ENCODE results near the gene KLHL22.
"Not testable (repeated sequence)": the region's sequence is repeated elsewhere in the genome, so short reads cannot be mapped to it uniquely, and the experiment has no call there.

Gene KLHL22

DNA sequence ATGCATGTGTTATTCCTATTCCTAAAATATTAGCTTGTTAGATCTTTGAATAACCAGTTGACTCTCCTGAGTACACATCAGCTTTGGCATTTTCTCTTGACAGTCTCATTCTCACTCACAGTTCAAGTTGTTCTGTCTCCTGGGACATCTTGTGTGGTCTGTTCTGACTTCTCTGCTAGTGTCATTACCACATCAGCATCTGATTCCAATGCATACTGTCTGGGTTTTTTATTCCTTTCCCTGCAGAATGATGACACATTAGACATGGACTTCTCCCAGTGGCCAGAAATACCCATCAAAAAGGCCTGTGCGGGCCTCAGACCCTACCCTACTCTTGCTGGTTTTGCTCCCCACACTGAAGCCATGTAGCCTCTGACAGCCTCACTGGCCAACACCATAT lies 99.0 kb downstream of the KLHL22 start:
- DNase-seq = no peak

DNA sequence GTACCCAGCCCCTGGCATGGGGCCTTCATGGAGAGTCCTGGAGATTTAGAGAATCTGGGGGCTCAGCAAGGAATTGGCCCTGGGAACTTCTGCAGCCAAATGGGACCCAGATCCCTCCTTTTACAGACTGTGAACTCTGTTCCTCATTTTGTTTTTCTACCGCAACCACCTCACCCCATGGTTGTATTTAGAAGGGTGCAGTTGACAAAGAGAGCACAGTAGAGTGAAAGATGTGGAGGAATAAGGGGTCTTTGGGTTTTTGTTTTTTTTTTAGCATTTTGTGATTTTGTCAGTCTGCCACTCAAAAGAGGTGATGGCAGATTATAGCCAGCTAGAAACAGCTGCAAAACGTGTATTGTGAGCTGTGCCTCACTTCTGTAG lies 99.7 kb downstream of the KLHL22 start:
- no peak for DNase-seq

DNA sequence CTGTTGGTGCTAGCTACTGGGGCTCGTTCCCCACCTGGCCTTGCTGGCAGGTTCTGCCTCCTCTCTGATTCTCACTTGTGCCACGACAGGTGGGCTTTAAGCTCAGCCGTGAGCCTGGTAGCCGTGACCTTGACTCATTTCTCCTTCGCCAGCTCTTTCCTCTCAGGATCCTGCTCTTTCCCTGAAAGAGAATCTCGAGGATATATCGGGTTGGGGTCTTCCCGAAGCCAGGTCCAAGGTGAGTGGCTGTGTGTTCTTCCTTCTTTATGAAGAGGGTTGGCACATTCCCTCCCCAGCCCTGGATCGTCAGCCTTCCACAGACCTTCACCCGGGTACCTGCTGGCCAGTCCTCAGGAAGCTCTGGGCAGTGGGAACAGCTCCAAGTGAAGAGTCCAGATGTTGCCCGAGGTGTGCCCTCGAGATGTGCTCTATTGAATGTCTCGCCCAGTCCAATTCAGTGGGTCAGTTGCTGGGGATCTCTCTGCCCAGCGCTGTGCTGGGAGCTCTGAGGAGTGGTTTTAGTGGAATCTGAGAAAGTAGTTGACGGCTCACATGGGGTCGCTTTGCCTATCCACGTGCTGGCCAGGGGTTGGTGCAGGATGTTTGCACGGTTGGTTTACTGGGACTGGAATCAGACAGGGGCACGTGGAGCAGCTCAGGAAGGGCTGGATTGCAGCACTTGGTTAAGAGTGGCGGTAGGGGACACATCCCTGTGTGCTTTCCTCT lies 100.3 kb downstream of the KLHL22 start:
- no peak for DNase-seq

DNA sequence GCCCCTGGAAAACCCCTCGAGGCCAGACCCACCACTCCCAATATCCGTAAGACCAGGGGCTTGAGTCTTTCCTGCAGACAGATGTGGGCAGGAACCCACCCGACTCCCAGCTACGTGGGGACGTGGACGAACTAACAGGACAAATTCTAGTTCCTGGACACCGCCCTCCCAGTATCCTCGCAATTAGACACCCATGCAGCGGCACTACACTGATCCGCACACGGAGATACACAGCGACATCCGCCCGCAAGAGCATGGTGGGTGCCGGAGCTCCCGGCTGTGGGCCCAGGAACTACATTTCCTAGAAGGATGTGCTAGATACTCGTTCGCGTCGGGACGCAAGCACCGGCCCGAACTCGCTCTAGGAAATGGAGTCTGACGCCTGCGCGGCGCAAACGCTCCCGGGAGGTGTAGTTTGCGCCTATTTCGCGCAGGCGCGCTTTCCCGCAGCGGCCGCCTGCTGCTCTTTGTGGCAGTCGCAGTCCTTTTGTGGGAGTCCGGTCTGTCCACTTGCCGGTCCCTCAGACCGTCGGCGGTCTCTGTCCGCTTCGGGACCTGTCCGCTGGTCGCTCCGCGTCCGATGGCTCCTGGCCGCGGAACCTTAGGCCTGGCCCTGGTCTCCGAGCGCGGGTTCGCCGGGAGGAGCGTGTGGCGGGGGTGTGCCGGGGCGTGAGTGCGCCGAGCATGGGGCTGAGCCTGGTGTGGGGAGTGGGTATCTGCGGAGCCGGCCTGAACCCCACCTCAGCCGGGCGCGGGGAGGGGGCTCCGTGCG lies 101.7 kb downstream of the KLHL22 start, which contains the start of gene ZNF74:
ZNF74 (plus strand) TSS at position 447 of the 772 bp plus-strand sequence. CDS start 478 bp downstream, outside the sequence.
- peak; percentile 51 to 84 for DNase-seq

DNA sequence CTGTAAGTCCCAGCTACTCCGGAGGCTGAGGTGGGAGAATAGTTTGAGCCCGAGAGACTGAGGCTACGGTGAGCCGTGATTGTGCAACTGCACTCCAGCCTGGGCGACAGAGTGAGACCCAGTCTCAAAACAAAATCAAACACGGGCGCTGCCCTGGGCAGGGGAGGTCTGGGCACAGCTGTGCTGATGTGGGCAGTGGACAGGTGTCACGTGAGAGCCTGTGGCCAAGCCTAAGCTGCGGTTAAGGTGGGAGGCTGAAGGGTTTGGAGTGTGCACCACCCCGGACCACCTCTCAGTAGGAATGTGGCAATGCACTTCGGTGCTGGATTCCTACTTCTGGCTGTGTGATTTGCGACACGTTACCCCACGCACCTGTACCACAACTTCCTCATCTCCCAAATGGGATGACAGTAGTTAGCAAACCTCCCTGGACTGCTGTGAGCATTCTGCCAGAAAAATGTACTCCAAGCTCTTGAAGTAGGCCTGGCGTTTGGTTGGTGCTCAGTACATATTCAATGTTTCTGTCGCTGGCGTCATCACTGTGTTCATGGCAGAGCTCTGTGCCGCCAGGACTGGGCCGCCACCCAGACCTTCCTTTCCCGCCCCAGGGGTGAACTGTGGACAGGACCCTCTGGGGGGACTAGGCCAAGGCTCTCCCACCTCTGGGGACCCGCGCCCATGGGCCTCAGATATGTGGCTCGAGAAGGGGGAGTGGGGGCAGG lies 102.5 kb downstream of the KLHL22 start:
- DNase-seq = no peak

DNA sequence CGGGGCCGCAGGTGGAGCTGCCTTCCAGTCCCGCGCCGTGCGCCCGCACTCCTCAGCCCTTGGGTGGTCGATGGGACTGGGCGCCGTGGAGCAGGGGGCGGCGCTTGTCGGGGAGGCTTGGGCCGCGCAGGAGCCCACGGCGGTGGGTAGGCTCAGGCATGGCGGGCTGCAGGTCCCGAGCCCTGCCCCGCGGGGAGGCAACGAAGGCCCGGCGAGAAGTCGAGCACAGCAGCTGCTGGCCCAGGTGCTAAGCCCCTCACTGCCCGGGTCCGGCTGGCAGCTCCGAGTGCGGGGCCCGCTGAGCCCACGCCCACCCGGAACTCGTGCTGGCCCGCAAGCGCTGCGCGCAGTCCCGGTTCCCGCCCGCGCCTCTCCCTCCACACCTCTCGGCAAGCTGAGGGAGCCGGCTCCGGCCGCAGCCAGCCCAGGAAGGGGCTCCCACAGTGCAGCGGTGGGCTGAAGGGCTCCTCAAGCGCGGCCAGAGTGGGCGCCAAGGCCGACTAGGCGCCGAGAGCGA lies 103.2 kb downstream of the KLHL22 start:
- not testable (repeated sequence) for DNase-seq

Measured in bone marrow (tissue), 2 donors.